ENCODE results near the gene NTSR2. TPM values are rescaled to one million over a fixed set of nuclear protein-coding genes. Genes with fewer than 3 reads are reported as not detected.

The NTSR2 gene
- total RNA-seq, 6 experiments from 2014 or later, result not detected

GRCh38 chr2:11699686-11700670, 30.0 kb upstream of the NTSR2 start:
- no peak for DNase-seq
- no peak for TF ChIP-seq CTCF (IDR thresholded peaks at IDR 0.05)
- Mint-ChIP-seq H3K27ac (no peak overlapping the region), H3K27me3 (ENCODE audit: insufficient read depth) (no peaks in the 10 kb centered on the region; the same call in 1 of the 2 replicates), H3K9me3 (no peaks in the 10 kb centered on the region), H3K36me3 (ENCODE audit: low read depth) (no peaks in the 10 kb centered on the region), H3K4me3 (no peak overlapping the region), H3K4me1 (ENCODE audit: low read depth) (peaks cover 35% of the 10 kb centered on the region)

- Mint-ChIP-seq H3K36me3 (ENCODE audit: low read depth) (no peaks in the 10 kb centered on the region), H3K4me1 (ENCODE audit: low read depth) (peaks cover 37% of the 10 kb centered on the region), H3K4me3 (peak overlapping the region; percentile 58), H3K9me3 (no peaks in the 10 kb centered on the region), H3K27me3 (ENCODE audit: insufficient read depth) (no peaks in the 10 kb centered on the region), H3K27ac (peak overlapping the region; percentile 97)
- peak; percentile 68 for DNase-seq
- TF ChIP-seq CTCF (IDR thresholded peaks at IDR 0.05), result peak; percentile 40
Measured at GRCh38 chr2:11698009-11698922, 28.3 kb upstream of the NTSR2 start.

- TF ChIP-seq CTCF (IDR thresholded peaks at IDR 0.05), result no peak
- no peaks in the 10 kb centered on the region for H3K9me3 Mint-ChIP-seq
- H3K27ac Mint-ChIP-seq, result peak overlapping the region; percentile 97
- H3K27me3 Mint-ChIP-seq (ENCODE audit: insufficient read depth), result no peaks in the 10 kb centered on the region
- H3K4me1 Mint-ChIP-seq (ENCODE audit: low read depth), result peaks cover 44% of the 10 kb centered on the region
- DNase-seq, result peak; percentile 90
- no peaks in the 10 kb centered on the region for H3K36me3 Mint-ChIP-seq (ENCODE audit: low read depth)
- peak overlapping the region; percentile 58 for H3K4me3 Mint-ChIP-seq
Measured at GRCh38 chr2:11697103-11697871, 27.3 kb upstream of the NTSR2 start.

GRCh38 chr2:11696736-11697102, 26.7 kb upstream of the NTSR2 start:
- Mint-ChIP-seq H3K9me3 (no peaks in the 10 kb centered on the region), H3K36me3 (ENCODE audit: low read depth) (no peaks in the 10 kb centered on the region), H3K27me3 (ENCODE audit: insufficient read depth) (no peaks in the 10 kb centered on the region), H3K4me3 (peak overlapping the region; percentile 58; the same call in 1 of the 2 replicates), H3K4me1 (ENCODE audit: low read depth) (peaks cover 44% of the 10 kb centered on the region), H3K27ac (peak overlapping the region; percentile 97)
- DNase-seq, result no peak
- TF ChIP-seq CTCF (IDR thresholded peaks at IDR 0.05), result no peak

GRCh38 chr2:11695576-11695975, 25.6 kb upstream of the NTSR2 start:
- Mint-ChIP-seq H3K27me3 (ENCODE audit: insufficient read depth) (no peaks in the 10 kb centered on the region), H3K36me3 (ENCODE audit: low read depth) (no peaks in the 10 kb centered on the region), H3K27ac (peak overlapping the region; percentile 19; the same call in 1 of the 2 replicates), H3K9me3 (no peaks in the 10 kb centered on the region), H3K4me3 (no peak overlapping the region), H3K4me1 (ENCODE audit: low read depth) (peaks cover 44% of the 10 kb centered on the region)
- DNase-seq, result no peak
- no peak for TF ChIP-seq CTCF (IDR thresholded peaks at IDR 0.05)

Measured in HFFc6 (cell line).